Stomach (tissue), 4 donors: ENCODE results near the gene C12orf60.

ENCODE experiments used
- CTCF ChIP-seq, 7 experiments: fragments of 450-650 bp in 4 of 7; fragments of 200-600 bp in 3 of 7; sonication (generic) in 3 of 7; IDR thresholded peaks; one replicate each; pipeline ENCODE4 v1.5.1; 2016 to 2019; ENCODE audit warnings: antibody characterized with exemption in 7 of 7, control low read depth in 2 of 7, mild to moderate bottlenecking in 1 of 7
- POLR2AphosphoS5 ChIP-seq, 3 donors: sonication (generic); formaldehyde crosslinking; IDR thresholded peaks; one replicate each; pipeline ENCODE4 v1.6.1; 2016; ENCODE audit warnings: antibody characterized with exemption in 3 of 3

GRCh38 chr12:14836336-14837210 is 33.1 kb downstream of the C12orf60 start:
- TF ChIP-seq POLR2AphosphoS5 (IDR thresholded peaks at IDR 0.05): no peak
- TF ChIP-seq CTCF (IDR thresholded peaks at IDR 0.05): no peak
